Measurements from ENCODE around the gene TMPRSS7. TPM values are rescaled to one million over a fixed set of nuclear protein-coding genes. Genes with fewer than 3 reads are reported as not detected.
A peak's percentile ranks its signal among the peaks of the same experiment; 100 is the strongest.

TMPRSS7 gene, protein sequence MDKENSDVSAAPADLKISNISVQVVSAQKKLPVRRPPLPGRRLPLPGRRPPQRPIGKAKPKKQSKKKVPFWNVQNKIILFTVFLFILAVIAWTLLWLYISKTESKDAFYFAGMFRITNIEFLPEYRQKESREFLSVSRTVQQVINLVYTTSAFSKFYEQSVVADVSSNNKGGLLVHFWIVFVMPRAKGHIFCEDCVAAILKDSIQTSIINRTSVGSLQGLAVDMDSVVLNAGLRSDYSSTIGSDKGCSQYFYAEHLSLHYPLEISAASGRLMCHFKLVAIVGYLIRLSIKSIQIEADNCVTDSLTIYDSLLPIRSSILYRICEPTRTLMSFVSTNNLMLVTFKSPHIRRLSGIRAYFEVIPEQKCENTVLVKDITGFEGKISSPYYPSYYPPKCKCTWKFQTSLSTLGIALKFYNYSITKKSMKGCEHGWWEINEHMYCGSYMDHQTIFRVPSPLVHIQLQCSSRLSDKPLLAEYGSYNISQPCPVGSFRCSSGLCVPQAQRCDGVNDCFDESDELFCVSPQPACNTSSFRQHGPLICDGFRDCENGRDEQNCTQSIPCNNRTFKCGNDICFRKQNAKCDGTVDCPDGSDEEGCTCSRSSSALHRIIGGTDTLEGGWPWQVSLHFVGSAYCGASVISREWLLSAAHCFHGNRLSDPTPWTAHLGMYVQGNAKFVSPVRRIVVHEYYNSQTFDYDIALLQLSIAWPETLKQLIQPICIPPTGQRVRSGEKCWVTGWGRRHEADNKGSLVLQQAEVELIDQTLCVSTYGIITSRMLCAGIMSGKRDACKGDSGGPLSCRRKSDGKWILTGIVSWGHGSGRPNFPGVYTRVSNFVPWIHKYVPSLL
- under 1 TPM in 3 of 4 donors, not detected in 1; 0.23 to 0.34 (median 0.29) TPM for total RNA-seq

DNA sequence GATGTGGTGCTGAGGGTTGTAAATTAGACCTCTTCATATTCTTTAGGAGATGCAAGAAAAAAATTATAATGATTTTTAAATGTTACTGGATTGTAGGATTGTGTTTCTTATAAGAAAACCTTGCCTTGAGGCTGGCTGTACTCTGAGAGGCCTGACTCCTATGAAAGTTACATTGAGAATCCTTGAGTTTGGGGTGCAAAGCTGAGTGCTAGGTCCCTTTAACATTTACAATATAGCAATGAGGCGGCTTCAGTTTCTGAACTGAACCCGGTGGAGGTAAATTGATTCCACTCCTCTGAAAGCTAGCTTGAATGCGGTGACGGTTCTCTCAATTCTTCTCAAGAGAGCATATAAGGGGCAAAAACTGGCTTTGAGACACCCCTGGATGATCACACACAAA, at the start of gene TMPRSS7:
TSS of gene TMPRSS7 (plus strand) at position 301 of the 400 bp plus-strand sequence. CDS start 110 bp downstream, outside the sequence.
- TF ChIP-seq, protein P1, sequence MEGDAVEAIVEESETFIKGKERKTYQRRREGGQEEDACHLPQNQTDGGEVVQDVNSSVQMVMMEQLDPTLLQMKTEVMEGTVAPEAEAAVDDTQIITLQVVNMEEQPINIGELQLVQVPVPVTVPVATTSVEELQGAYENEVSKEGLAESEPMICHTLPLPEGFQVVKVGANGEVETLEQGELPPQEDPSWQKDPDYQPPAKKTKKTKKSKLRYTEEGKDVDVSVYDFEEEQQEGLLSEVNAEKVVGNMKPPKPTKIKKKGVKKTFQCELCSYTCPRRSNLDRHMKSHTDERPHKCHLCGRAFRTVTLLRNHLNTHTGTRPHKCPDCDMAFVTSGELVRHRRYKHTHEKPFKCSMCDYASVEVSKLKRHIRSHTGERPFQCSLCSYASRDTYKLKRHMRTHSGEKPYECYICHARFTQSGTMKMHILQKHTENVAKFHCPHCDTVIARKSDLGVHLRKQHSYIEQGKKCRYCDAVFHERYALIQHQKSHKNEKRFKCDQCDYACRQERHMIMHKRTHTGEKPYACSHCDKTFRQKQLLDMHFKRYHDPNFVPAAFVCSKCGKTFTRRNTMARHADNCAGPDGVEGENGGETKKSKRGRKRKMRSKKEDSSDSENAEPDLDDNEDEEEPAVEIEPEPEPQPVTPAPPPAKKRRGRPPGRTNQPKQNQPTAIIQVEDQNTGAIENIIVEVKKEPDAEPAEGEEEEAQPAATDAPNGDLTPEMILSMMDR (IDR thresholded peaks at IDR 0.05): no peak
- no peak for TF ChIP-seq POLR2A (IDR thresholded peaks at IDR 0.05)
- 80 to 90% methylated on average over 4 of the region's 4 CpGs for WGBS, 2 donors
- intact Hi-C loops (cut with DNase I; ENCODE audit: low total_unique reads): no loop called here
- DNase-seq (ENCODE audit: low spot score in 2 of 2): no peak
- H3K4me3 ChIP-seq (ENCODE audit: low read depth, poor library complexity, severe bottlenecking): no peak within 1 kb of the TSS

DNA sequence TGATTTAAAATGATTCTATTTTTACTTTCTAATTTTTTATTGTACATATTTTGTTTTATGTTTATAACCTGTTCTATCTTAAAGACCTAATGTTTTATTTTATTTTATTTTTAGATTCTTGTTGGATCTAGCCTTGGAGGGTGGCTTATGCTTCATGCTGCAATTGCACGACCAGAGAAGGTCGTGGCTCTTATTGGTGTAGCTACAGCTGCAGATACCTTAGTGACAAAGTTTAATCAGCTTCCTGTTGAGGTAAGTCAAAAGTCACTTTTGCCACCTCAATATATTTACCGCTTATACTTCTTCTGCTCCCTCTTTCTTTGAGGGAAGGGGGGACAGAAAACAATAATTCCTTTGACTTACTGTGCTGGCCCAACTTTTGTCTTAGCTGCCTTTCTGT, 47.7 kb upstream of the TMPRSS7 start:
- TF ChIP-seq POLR2A (IDR thresholded peaks at IDR 0.05): no peak
- TF ChIP-seq, protein P1 (IDR thresholded peaks at IDR 0.05): no peak
- WGBS, 2 donors: 89 to 91% methylated on average over 3 of the region's 3 CpGs
- no peak for DNase-seq (ENCODE audit: low spot score in 2 of 2)
- H3K4me3 ChIP-seq (ENCODE audit: low read depth, poor library complexity, severe bottlenecking): no peak overlapping the region
- intact Hi-C loops (cut with DNase I; ENCODE audit: low total_unique reads): no loop called here

DNA sequence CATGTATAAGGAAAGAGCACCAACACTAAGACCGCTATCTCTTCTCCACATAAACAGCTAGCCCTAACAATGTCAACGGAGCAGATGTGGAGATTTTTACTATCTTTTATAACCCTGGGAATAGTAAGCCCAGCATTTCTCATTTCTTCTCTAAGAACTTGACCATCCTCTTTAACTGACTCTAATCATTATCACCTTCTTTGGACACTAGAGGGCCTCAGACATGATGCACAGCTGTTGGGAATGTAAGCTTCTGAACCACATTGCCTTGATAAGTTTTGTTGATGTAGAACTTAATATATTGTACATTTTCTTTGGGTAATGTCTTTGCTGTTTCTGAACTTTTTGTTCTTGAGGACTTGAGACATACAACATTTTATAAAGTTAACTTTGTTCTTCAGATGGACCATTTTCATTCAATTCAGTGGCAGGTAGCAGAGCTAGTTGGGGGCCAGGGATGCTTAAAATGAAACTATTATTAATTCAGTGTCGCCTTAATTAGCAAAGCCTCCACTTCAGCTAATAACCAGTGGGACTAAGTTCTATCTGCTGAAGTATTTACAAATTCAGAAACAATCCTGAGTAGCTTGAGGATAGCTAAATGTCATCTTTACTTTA, 45.4 kb upstream of the TMPRSS7 start:
- TF ChIP-seq, protein P1 (IDR thresholded peaks at IDR 0.05): no peak
- no peak for TF ChIP-seq POLR2A (IDR thresholded peaks at IDR 0.05)
- no peak overlapping the region for H3K4me3 ChIP-seq (ENCODE audit: low read depth, poor library complexity, severe bottlenecking)
- 58 to 65% methylated on average over 3 of the region's 3 CpGs for WGBS, 2 donors
- intact Hi-C loops (cut with DNase I; ENCODE audit: low total_unique reads): no loop called here
- DNase-seq (ENCODE audit: low spot score in 2 of 2): no peak

DNA sequence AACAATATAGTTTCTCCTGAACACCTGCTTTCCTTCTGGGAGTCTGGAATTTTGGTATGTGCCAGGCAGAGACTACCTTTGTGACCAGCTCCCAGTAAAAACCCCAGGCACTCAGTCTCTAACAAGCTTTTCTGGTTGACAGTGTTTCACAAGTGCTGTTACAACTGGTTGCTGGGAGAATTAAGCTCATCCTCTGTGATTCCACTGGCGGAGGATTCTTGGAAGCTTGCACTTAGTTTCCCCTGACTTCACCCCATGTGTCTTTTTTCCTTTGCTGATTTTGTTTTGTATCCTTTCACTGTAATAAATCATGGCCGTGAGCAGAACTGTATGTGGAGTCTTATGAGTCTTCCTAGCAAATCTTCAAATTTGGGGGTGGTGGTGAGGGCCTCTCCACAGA, 41.5 kb upstream of the TMPRSS7 start:
- H3K4me3 ChIP-seq (ENCODE audit: low read depth, poor library complexity, severe bottlenecking): no peak overlapping the region
- no peak for DNase-seq (ENCODE audit: low spot score in 2 of 2)
- WGBS, 2 donors: 78 to 81% methylated on average over 2 of the region's 2 CpGs
- intact Hi-C loops (cut with DNase I; ENCODE audit: low total_unique reads): no loop called here
- TF ChIP-seq POLR2A (IDR thresholded peaks at IDR 0.05): no peak
- TF ChIP-seq, protein P1 (IDR thresholded peaks at IDR 0.05): no peak

DNA sequence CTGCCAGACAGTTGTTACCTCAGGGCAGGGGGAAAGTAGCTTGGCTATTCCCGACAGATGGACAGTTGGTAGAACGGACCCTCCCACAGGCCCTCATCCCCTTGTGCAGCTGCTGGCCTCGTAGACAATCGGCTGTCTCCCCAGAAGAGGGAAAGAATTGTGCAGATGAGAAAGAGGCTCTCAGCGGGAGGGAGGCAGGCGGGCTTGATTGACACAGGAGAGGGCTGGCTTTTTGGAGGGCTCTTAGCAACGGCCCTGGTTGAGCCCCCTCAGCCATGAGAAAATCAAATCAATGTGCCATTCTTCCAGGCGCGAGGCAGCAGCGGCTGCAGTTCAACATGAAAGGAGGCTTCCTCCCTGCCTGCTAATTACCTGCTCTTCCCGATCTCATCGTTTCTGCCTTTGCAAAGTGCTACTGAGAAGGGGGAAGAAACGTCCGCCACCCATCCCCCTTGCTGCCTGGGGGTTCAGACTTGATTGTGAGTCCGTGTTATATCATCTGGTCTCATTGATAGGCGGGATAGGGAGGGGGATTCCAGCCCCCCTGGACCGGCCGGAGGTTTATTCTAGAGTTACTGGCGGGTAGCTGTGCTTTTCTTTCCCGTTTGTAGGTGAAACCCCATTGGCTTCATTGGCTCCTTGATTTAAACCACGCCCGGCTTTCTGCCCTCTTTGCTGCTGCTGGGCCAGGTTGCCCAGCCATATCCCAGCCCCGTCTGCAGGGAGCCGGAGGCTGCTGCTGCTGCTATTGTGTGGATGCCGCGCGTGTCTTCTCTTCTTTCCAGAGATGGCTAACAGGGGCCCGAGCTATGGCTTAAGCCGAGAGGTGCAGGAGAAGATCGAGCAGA, 35.7 kb upstream of the TMPRSS7 start, which contains the start of gene TAGLN3:
TSS of gene TAGLN3 (plus strand) at position 287 of the 848 bp plus-strand sequence. CDS start at position 788, 501 bp downstream.
- WGBS, 2 donors: 4 to 9% methylated on average over 29 to 30 of the region's 30 CpGs
- no peak for TF ChIP-seq POLR2A (IDR thresholded peaks at IDR 0.05)
- TF ChIP-seq, protein P1 (IDR thresholded peaks at IDR 0.05): no peak
- no peak for DNase-seq (ENCODE audit: low spot score in 2 of 2)
- peak within 1 kb of the TSS; percentile 5 for H3K4me3 ChIP-seq (ENCODE audit: low read depth, poor library complexity, severe bottlenecking)
- intact Hi-C loops (cut with DNase I; ENCODE audit: low total_unique reads): no loop called here

All from lower leg skin (tissue), 4 donors.